Thyroid gland (tissue), 4 donors: ENCODE measurements around the gene CHAF1A. TPM values are rescaled to one million over a fixed set of nuclear protein-coding genes. Genes with fewer than 3 reads are reported as not detected.

ENCODE experiments used
- DNase-seq, 2 donors: peaks; one replicate each; pipeline ENCODE4 v3.0.0-alpha.2; 2019
- H3K27ac ChIP-seq, 3 donors: fragments of 200-600 bp; sonication (generic); 1 replicate in 2 of 3; 2 replicates in 1 of 3; pipeline ENCODE4 v1.5.1; 2016 to 2019; ENCODE audit warnings: mild to moderate bottlenecking in 1 of 3, moderate library complexity in 1 of 3
- H3K27me3 ChIP-seq: fragments of 200-600 bp; sonication (generic); one replicate; pipeline ENCODE4 v1.5.1; 2019
- H3K36me3 ChIP-seq, 2 donors: fragments of 200-600 bp; sonication (generic); one replicate each; pipeline ENCODE4 v1.5.1; 2016 to 2019
- H3K4me1 ChIP-seq, 2 donors: fragments of 200-600 bp; sonication (generic); one replicate each; pipeline ENCODE4 v1.5.1; 2017 to 2019
- H3K4me3 ChIP-seq, 3 donors: fragments of 200-600 bp; sonication (generic); replicated peaks in 1 of 3; 1 replicate in 2 of 3; 2 replicates in 1 of 3; pipeline ENCODE4 v1.5.1; 2016; ENCODE audit warnings: mild to moderate bottlenecking in 1 of 3
- H3K9me3 ChIP-seq: fragments of 200-600 bp; sonication (generic); one replicate; pipeline ENCODE4 v1.5.1; 2017
- POLR2A ChIP-seq, 2 donors: fragments of 450-650 bp; IDR thresholded peaks; one replicate each; pipeline ENCODE4 v1.6.1; 2017; ENCODE audit warnings: antibody characterized with exemption in 2 of 2, mild to moderate bottlenecking in 2 of 2, moderate library complexity in 1 of 2
- WGBS, 2 donors: methylation state at CpG; one replicate each; pipeline ENCODE4 v1.1.5; 2017; 5-methylcytosine and 5-hydroxymethylcytosine counted together
- intact Hi-C: fragments of 100-400 bp; cut with DNase I; formaldehyde crosslinking; loops from one replicate; pipeline ENCODE4 v1.15.1; 2023
- total RNA-seq, 4 donors: library from RNA; depleted of rRNA; stranded (reverse); fragments of >200 nt; gene quantifications; one replicate each; pipeline ENCODE4 v1.2.3, GENCODE V29; 2016
- TF ChIP-seq, protein P1 (sequence below), 6 experiments: fragments of 200-600 bp in 3 of 6; fragments of 450-650 bp in 3 of 6; sonication (generic) in 3 of 6; IDR thresholded peaks; one replicate each; pipeline ENCODE4 v1.5.1; 2016 to 2019; ENCODE audit warnings: antibody characterized with exemption in 6 of 6, mild to moderate bottlenecking in 2 of 6, inconsistent platforms in 1 of 6, moderate library complexity in 1 of 6

The CHAF1A gene
- total RNA-seq, 4 donors from 2014 or later: 4.1 to 5.1 (median 4.4) TPM

DNA sequence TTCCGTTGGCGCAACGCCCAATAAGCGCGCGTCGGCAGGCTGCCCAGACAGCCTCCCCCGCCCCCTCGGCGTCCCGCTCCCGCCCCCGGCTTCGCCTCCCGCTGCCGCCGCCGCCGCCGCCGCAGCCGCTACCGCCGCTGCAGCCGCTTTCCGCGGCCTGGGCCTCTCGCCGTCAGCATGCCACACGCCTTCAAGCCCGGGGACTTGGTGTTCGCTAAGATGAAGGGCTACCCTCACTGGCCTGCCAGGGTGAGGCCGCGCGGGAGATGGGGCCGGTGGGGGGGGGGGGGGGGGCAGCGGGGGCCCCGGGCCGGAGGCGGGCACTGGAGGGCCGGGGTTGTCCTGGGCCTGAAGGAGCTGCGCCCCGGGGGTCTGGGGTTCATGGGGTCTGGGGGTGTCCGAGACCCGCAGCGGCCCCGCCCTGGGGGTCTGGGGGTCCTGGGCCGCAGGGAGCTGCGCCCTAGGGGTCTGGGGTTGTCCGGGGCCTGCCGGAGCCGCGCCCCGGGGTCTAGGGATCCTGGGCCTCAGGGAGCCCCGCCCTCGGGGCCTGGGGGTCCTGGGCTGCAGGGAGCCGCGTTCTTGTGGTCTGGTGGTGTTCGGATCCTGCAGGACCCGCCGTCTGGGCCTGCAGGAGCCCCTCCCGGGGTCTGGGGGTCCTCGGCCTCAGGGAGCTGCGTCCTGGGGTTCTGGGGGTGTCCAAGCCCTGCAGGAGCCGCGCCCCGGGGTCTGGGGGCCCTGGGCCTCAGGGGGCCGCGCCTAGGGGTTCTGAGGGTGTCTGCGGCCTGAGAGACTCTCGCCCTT is 69.9 kb downstream of the CHAF1A start, which contains the start of gene HDGFL2:
TSS of gene HDGFL2 (plus strand) at position 124 of the 801 bp plus-strand sequence. CDS start at position 178, 54 bp downstream.
- TF ChIP-seq, protein P1, sequence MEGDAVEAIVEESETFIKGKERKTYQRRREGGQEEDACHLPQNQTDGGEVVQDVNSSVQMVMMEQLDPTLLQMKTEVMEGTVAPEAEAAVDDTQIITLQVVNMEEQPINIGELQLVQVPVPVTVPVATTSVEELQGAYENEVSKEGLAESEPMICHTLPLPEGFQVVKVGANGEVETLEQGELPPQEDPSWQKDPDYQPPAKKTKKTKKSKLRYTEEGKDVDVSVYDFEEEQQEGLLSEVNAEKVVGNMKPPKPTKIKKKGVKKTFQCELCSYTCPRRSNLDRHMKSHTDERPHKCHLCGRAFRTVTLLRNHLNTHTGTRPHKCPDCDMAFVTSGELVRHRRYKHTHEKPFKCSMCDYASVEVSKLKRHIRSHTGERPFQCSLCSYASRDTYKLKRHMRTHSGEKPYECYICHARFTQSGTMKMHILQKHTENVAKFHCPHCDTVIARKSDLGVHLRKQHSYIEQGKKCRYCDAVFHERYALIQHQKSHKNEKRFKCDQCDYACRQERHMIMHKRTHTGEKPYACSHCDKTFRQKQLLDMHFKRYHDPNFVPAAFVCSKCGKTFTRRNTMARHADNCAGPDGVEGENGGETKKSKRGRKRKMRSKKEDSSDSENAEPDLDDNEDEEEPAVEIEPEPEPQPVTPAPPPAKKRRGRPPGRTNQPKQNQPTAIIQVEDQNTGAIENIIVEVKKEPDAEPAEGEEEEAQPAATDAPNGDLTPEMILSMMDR (IDR thresholded peaks at IDR 0.05): no peak
- no peak for TF ChIP-seq POLR2A (IDR thresholded peaks at IDR 0.05)
- no peaks in the 10 kb centered on the region for H3K9me3 ChIP-seq
- H3K4me1 ChIP-seq: peaks cover 20% of the 10 kb centered on the region in 2 donors
- H3K4me3 ChIP-seq: peak within 1 kb of the TSS; percentile 79 to 97 (median 83)
- DNase-seq: no peak
- H3K27ac ChIP-seq: peak within 1 kb of the TSS; percentile 53 to 63 (median 60)
- intact Hi-C loops: loop anchor here (2.0 kb wide), 1 partner anchor 14 kb away; no protein-coding TSS in a partner anchor
- peaks cover 5 to 12% of the 10 kb centered on the region in 2 donors for H3K36me3 ChIP-seq
- H3K27me3 ChIP-seq: no peaks in the 10 kb centered on the region
- WGBS, 2 donors: 1 to 14% methylated on average over 2 to 29 of the region's 71 CpGs

- no peak for TF ChIP-seq POLR2A (IDR thresholded peaks at IDR 0.05)
- TF ChIP-seq, protein P1 (IDR thresholded peaks at IDR 0.05): no peak
- intact Hi-C loops: loop anchor here (2.0 kb wide), 1 partner anchor 14 kb away; no protein-coding TSS in a partner anchor
- peaks cover 20% of the 10 kb centered on the region in 2 donors for H3K4me1 ChIP-seq
- 24 to 45% methylated on average over 11 of the region's 25 CpGs for WGBS, 2 donors
- H3K27me3 ChIP-seq: no peaks in the 10 kb centered on the region
- no peak for DNase-seq
- H3K4me3 ChIP-seq: peak overlapping the region; percentile 79 to 97 (median 83)
- no peaks in the 10 kb centered on the region for H3K9me3 ChIP-seq
- peaks cover 5 to 19% of the 10 kb centered on the region in 2 donors for H3K36me3 ChIP-seq
- H3K27ac ChIP-seq: peak overlapping the region in 2 of 3 donors; percentile 30 to 40
Measured at GRCh38 chr19:4473011-4473762, 70.7 kb downstream of the CHAF1A start.

GRCh38 chr19:4473763-4474513 is 71.5 kb downstream of the CHAF1A start:
- peak; percentile 16 to 32 for DNase-seq
- WGBS, 2 donors: 24 to 25% methylated on average over 22 of the region's 23 CpGs
- Histone ChIP-seq H3K4me1 (peaks cover 20% of the 10 kb centered on the region in 2 donors), H3K36me3 (peaks cover 5 to 26% of the 10 kb centered on the region in 2 donors), H3K4me3 (peak overlapping the region in 1 of 3 donors; percentile 97), H3K27me3 (no peaks in the 10 kb centered on the region), H3K27ac (no peak overlapping the region), H3K9me3 (no peaks in the 10 kb centered on the region)
- TF ChIP-seq, protein P1 (IDR thresholded peaks at IDR 0.05): no peak
- TF ChIP-seq POLR2A (IDR thresholded peaks at IDR 0.05): no peak
- intact Hi-C loops: loop anchor here (2.0 kb wide), 1 partner anchor 15 kb away; no protein-coding TSS in a partner anchor

DNA sequence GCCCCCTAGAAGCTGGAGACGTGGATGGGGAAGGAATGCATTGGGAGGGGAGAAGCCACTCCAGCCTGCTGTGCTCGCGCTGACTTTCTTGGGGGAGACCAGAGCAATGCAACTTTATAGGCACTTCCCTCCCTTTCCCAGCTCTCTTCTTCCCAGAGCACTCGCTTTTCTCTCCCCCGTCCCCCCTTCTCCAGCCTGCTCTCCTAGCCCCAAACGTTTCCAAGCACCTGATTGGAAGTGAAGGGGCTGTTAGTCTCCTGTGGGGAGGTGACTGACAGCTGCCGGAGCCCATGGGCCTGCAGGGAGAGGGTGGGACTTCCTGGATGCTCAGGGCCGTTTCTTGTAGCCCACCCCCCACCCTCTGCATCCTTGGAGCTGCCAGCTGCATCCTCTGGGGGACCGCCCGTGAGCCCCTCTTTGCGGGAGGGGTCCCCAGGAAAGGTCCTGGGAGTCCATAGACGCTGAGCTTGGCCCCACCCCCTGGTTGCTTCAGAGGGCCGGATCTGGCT is 72.1 kb downstream of the CHAF1A start:
- peak; percentile 28 to 34 for DNase-seq
- intact Hi-C loops: no loop called here
- WGBS, 2 donors: 23 to 36% methylated on average over 10 to 12 of the region's 13 CpGs
- Histone ChIP-seq H3K27me3 (no peaks in the 10 kb centered on the region), H3K27ac (no peak overlapping the region), H3K4me1 (peaks cover 20% of the 10 kb centered on the region in 2 donors), H3K4me3 (no peak overlapping the region), H3K36me3 (peaks cover 5 to 29% of the 10 kb centered on the region in 2 donors), H3K9me3 (no peaks in the 10 kb centered on the region)
- TF ChIP-seq POLR2A (IDR thresholded peaks at IDR 0.05): no peak
- TF ChIP-seq, protein P1 (IDR thresholded peaks at IDR 0.05): no peak
